ENCODE results near the gene FBXO4.

Gene FBXO4

GRCh38 chr5:41924872-41925554 lies at the start of gene FBXO4:
FBXO4 (plus strand) TSS chr5:41925281; CDS start chr5:41925310, 29 bp downstream.
- peak; percentile 86 for DNase-seq

GRCh38 chr5:41876678-41877077 lies 48.4 kb upstream of the FBXO4 start:
- DNase-seq, result no peak

- no peak for DNase-seq
These were observed 47.7 kb upstream of the FBXO4 start for GRCh38 chr5:41877408-41877807.

- DNase-seq, result no peak
These were observed 46.9 kb upstream of the FBXO4 start for GRCh38 chr5:41878173-41878572.

GRCh38 chr5:41878643-41879478 lies 46.2 kb upstream of the FBXO4 start:
- no peak for DNase-seq

GRCh38 chr5:41882765-41883164 lies 42.3 kb upstream of the FBXO4 start:
- no peak for DNase-seq

GRCh38 chr5:41883243-41883642 lies 41.8 kb upstream of the FBXO4 start:
- DNase-seq, result peak; percentile 35

GRCh38 chr5:41883936-41884335 lies 41.1 kb upstream of the FBXO4 start:
- DNase-seq, result no peak

- DNase-seq, result no peak
These were observed 39.8 kb upstream of the FBXO4 start for GRCh38 chr5:41885286-41885685.

- DNase-seq, result peak; percentile 73
These were observed 33.9 kb upstream of the FBXO4 start for GRCh38 chr5:41891066-41891707.

GRCh38 chr5:41892031-41892430 lies 33.0 kb upstream of the FBXO4 start:
- no peak for DNase-seq

- no peak for DNase-seq
These were observed 31.8 kb upstream of the FBXO4 start for GRCh38 chr5:41893074-41893851.

GRCh38 chr5:41896230-41896629 lies 28.9 kb upstream of the FBXO4 start:
- no peak for DNase-seq

GRCh38 chr5:41903382-41903891 lies 21.6 kb upstream of the FBXO4 start:
- no peak for DNase-seq

- DNase-seq, result peak; percentile 99
These were observed 20.9 kb upstream of the FBXO4 start, which contains the start of gene RIMOC1 for GRCh38 chr5:41903892-41904799. RIMOC1 (plus strand) TSS chr5:41904344; CDS start chr5:41904368, 24 bp downstream.

- DNase-seq, result no peak
These were observed 18.9 kb upstream of the FBXO4 start for GRCh38 chr5:41906151-41906550.

GRCh38 chr5:41908374-41909079 lies 16.6 kb upstream of the FBXO4 start:
- no peak for DNase-seq

- DNase-seq, result no peak
These were observed 7.0 kb upstream of the FBXO4 start for GRCh38 chr5:41918105-41918504.

GRCh38 chr5:41921166-41921565 lies 3.9 kb upstream of the FBXO4 start:
- DNase-seq, result no peak

GRCh38 chr5:41921874-41922273 lies 3.2 kb upstream of the FBXO4 start:
- DNase-seq, result no peak

GRCh38 chr5:41924526-41924871 lies 582 bp upstream of the FBXO4 start:
- DNase-seq, result no peak
